Fibroblast of skin of right quadriceps (primary cell): ENCODE results near the gene RASEF.

Source experiments
- DNase-seq: peaks from one replicate; pipeline ENCODE4 v3.0.0-alpha.2; 2013

The RASEF gene

GRCh38 chr9:83012168-83012921, 50.6 kb downstream of the RASEF start:
- no peak for DNase-seq

- peak; percentile 28 for DNase-seq
Observed at GRCh38 chr9:83011611-83012010, 51.3 kb downstream of the RASEF start.

DNA sequence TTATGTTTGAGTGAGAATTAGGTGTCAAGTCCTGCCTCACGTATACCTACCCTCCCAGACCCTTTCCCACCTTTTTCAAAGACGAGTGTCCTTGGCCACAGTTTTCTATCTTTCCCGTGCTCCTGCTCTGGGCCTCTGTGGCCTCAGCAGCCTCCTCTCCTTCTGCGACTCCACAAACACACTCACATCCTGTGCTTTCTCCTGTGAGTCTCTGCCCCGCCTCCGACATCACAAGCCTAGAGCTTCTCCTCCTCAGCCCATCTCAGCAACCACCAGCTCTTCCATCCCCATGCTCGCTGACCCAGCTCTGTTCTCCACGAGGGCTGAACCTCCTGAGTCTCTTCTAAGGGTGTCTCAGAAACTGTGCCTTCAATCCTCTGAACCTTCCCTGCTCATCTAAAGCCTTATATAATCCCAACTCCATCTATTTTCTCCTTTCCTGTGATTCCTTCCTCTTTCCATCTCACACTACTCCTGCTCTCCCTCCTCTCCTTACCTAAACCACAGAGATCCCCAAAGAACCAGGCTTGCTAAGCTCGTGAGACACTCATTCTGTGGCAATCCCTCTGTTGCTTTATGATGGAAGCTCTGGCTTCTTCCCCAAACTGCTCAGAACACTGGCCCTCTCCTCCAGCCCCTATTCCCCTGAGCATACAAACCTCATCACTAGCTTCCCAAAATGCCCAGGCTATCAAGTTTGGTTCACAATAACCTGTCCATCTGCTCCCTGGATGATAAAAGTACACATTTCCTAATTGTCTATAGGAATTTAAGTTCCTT, 55.2 kb downstream of the RASEF start:
- DNase-seq: no peak

GRCh38 chr9:83006378-83006777, 56.6 kb downstream of the RASEF start:
- no peak for DNase-seq

DNA sequence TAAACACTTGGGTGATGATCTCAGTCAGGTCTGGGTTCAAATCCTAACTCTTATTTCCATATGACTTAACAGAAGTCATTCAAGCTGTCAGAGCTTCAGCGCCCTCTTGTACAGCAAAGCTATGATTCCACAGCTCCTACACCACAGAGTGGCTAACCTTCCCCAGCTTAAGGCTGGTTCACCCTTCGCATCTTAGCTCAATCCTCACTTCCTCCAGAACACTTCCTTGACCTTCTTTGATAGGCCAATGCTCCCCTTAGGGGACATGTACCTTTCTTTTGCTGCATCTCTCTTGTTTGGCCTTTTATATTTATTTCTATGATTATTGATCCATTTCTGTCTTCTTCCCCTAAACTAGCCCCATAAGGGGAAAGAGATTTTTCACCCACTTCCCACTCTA, 57.0 kb downstream of the RASEF start:
- no peak for DNase-seq

DNA sequence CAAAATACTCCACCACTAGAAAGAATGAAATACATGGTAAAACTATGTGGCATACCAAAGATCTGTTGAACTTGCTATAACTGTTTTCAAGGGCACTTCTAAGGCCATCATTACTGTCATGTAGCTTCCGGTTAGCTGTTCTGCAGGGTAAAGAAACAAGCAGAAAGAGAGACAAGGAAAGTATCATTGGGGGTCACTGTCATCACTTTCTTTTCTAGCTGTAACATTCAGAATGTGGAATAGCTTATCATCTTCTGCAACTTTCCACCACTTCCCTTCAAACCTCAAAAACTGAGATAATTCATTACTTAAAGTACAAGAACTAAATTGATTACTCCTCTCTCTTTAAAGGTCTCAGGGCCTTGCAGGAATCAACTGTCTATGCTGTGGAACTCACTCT, 57.6 kb downstream of the RASEF start:
- DNase-seq: no peak

DNA sequence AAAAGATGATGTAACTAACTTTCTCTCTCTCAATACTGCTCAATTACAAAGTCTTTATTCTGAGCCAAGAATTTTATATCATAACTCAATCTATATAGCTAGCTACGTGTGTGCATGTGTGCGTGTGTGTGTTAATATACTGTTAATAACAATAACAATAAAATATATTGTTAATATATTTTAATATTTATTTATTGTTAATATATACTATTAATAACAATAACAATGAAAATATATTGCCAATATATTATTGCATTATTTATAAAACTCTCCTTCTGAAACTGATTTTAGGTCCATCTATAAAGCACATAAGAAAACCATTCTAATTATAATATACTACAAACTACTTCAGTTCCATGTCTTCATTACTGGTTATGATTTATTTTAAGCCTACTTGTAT, 60.6 kb downstream of the RASEF start:
- DNase-seq: no peak

GRCh38 chr9:83000765-83001164, 62.2 kb downstream of the RASEF start:
- DNase-seq: no peak

DNA sequence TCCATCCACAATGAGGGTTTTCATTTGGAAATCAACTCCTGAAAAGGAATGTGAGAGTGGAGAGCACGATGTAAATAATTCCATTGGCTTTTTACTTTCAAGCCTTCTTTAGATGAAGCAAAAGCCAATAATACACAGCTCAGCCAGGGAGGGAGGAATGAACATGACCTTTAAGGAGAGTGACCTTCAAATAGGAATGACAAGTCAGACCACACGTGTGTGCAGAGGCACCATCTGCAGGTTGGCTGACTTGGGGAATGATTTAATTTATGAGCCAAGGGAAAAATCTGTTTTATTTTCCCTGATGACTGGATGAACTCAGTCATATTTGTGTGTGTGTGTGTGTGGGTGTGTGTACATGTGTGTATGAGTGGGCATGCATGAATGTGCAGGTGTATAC, 64.5 kb downstream of the RASEF start:
- no peak for DNase-seq

- DNase-seq: no peak
Observed at GRCh38 chr9:82997476-82998140, 65.3 kb downstream of the RASEF start.

DNA sequence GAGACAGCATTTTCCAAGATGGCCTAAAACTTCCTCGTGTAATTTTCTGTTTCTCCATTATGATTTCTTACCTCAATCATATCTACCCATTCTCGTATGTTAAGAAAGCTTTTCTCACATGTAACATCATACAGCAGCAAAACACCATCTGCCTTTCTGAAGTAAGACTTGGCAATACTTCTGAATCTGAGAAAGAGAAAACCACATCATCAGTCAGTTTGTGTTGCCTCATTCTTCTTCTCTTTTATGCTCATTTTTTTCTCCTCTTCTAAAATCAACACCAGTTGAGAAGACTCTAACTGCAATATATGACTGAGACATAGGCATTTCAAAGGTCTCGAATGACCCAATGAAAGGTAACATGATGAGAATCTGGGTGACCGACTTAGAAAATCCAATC, 66.0 kb downstream of the RASEF start:
- DNase-seq: no peak

DNA sequence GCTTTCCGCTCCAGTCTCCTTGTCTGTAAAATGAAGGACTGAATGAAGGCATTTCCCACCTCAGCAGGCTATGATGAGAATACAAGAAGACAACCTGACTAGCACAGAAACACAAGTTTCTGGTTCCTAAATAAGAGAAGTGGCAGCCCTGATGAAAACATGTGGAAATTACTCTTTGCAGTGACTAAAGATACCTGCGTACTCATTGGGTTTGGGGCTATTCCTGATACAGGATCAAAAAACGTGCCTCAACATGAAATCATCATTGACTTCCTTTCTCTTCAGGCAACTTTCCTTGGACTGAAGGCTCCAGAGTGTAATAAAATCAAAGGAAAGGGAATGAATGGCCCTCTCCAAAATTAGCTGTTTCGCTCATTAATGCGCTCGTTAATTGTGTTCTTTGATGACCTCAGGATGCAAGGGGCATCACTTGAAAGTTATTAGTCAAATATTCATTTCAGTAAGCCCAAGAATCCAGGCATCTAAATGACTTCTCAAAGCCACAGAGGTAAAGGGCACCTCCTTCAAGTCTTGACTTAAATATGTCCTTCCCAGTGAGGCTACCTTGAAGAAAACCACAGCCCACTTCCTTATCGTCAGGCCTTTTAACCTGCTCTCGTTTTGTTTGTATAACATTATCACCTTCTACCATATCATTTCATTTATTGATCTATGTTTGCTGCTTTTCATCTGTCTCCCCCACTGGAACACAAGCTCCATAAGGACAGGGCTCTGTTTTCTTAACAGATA, 68.9 kb downstream of the RASEF start:
- no peak for DNase-seq

DNA sequence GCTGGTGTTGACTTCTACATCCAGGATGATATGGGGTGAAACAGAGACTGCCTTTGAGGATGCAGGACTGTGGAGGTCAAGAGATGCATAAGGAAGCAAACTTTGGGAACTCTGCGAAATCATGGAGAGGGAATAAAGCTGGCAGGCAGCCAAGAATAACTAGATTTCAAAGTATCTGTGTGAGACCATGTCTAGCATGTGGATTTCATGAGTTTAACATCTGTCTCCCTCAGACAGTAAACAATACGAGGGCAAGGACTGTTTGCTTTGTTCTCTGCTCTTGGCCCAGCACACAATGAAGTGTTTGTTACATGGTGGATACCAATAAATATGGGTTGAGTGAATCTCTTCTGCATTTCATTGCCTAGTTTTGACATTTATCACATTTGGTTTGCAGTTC, 71.3 kb downstream of the RASEF start:
- DNase-seq: no peak

DNA sequence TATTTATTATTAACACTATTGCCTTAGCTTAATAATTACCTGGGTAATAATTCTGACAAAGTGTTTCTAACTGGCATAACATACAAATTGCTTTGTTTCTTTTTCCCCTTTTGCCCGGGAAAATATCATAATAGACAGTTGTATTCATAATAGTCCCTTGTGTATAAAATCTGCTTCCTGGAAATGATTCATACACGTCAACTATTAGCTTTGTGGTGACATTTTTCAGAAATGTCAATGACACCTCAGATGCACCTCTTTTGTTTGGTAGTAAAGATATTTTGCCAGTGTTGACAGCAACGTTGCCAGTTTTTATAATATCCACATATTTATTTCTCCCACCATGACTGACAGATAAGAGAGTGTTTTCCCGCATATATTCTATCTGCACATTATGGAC, 73.0 kb downstream of the RASEF start:
- DNase-seq: no peak

DNA sequence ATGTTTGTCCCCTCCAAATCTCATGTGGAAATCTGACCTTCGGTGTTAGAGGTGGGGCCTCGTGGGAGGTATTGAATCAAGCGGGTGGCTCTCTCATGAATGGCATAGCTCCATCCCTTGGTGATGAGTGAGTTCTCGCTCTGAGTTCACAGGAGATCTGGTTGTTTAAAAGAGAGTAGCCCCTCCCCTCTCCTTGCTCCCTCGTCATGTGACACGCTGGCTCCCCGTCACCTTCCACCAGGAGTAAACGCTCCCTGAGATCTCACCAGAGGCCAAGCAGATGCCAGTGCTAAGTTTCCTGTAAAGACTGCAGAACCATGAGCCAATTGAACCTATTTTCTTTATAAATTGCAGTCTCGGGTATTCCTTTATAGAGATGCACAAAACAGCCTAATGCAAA, 74.5 kb downstream of the RASEF start:
- DNase-seq: no peak

DNA sequence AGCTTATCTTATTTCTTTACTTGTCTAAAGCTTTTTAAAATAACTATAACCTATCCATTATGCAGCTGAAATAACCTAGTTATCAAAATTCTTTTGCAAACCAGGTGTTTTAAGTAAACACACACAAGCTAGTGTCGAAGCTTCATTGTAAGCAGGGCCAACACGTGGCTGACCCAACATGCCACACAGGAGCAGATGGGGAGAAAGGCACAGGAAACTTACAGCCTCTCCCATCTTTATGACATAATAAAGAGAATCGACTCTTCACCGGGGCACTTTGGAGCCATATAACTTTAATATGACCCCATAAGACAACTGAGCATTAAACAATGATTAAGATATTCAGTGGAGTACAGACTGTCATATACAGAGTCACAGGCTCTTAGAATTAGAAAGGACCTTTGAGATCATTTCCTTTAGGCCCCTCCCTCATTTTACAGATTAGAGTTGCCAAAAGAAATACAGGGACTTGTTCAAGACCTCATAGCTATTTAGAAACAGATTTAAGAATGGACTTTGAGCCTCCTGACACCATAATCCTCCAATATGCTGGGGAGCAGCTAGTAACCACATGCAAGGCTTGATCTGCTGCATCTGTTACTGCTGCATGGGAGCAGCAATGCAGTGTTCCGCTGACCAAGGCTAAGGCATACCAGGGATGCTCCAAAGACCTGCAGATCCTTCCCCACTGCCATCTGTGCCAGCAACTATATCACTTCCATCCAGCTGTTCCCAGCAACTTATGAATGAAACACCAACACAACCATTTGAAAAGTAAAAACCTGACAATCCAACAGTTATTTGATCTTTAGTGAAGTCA, 75.4 kb downstream of the RASEF start:
- DNase-seq: no peak

DNA sequence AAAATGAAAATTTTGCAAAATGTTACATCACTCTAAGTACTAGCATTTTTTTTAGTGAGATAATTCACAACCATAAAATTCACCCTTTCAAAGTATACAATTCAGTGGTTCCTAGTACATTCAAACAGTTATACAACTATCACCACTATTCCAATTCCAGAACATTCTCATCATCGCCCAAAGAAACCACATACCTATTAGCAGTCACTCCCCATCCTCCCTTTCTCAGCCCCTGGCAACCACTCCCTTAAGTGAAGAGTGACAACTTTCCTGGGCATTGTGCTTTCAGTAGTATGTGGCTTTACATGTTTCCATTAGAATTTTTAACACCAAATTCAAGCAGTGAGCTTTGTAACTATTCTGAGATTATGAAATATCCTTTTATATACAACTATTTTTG, 81.4 kb downstream of the RASEF start:
- no peak for DNase-seq

DNA sequence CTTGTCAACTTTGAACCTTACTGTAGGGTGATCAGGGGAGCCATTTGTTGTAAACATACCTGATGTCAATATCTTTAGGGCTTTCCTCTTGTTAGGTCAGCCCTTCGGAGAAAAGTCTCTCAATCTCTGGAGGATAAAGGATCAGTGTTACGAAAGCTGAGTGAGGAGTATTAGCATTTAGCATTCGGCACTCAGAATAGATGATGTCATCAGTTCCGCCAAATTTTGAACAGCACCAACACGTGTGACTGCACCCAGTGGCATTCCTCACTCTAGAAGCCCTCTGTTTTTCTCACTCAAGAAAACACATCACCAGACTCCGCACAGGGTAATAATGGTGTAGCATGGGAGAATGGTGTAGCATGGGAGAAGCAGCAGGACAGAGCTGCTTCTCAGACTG, 87.8 kb downstream of the RASEF start:
- DNase-seq: no peak

- DNase-seq: no peak
Observed at GRCh38 chr9:82972446-82972845, 90.5 kb downstream of the RASEF start.

- no peak for DNase-seq
Observed at GRCh38 chr9:82970359-82970758, 92.6 kb downstream of the RASEF start.

- DNase-seq: no peak
Observed at GRCh38 chr9:82969291-82969690, 93.7 kb downstream of the RASEF start.

DNA sequence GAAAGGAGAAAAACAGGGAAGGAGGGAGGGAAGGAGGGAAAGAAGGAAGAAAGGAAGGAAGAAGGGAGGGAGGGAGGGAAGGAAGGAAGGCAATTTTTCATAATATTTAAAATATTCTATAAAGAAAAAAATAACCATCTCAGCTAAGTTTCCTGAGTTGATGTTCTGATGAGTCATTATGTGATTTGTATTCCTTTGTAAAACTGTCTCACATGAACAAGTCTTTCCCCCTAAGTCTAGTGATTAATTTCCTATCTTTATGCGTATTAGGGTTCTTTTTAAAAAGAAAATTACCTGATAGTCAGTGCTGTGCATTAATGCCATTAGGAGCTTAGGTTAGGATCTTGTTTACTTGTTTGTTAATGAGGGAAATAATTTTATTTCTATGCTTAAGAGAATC, 94.1 kb downstream of the RASEF start:
- no peak for DNase-seq
